Measurements from ENCODE around the gene SET.

DNA sequence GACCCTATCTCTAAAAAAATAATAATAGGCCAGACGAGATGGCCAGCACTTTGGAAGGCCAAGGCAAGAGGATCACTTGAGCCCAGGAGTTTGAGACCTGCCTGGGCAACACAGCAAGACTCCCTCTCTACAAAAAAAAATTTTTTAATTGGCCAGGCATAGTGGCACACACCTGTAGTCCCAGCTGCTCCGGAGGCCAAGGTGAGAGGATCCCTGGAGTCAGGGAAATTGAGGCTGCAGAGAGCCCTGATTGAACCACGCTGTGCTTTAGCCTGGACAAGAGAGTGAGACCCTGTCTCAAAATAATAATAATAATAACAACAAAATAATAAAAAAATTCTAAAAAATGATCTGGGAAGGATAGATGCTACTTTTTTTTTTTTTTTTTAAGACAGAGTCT is 31.2 kb upstream of the SET start:
- TF ChIP-seq, protein P1, sequence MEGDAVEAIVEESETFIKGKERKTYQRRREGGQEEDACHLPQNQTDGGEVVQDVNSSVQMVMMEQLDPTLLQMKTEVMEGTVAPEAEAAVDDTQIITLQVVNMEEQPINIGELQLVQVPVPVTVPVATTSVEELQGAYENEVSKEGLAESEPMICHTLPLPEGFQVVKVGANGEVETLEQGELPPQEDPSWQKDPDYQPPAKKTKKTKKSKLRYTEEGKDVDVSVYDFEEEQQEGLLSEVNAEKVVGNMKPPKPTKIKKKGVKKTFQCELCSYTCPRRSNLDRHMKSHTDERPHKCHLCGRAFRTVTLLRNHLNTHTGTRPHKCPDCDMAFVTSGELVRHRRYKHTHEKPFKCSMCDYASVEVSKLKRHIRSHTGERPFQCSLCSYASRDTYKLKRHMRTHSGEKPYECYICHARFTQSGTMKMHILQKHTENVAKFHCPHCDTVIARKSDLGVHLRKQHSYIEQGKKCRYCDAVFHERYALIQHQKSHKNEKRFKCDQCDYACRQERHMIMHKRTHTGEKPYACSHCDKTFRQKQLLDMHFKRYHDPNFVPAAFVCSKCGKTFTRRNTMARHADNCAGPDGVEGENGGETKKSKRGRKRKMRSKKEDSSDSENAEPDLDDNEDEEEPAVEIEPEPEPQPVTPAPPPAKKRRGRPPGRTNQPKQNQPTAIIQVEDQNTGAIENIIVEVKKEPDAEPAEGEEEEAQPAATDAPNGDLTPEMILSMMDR (conservative IDR thresholded peaks at IDR 0.05; ENCODE audit: low read length) = no peak
- no peak for TF ChIP-seq EZH2phosphoT487 (IDR thresholded peaks at IDR 0.05; ENCODE audit: borderline replicate concordance, low read depth, low read length)

Measured in OCI-LY7 (cell line).